GM19328 (cell line): Measurements from ENCODE around the gene TDRD10.
"Not testable (repeated sequence)": the region's sequence is repeated elsewhere in the genome, so short reads cannot be mapped to it uniquely, and the experiment has no call there.

Source experiments
- ATAC-seq: cut with Tn5 transposase; IDR thresholded peaks from one replicate; pipeline ENCODE4 v1.9.1; 2021; ENCODE audit warnings: mild to moderate bottlenecking, moderate library complexity; ENCODE audit not compliant: unreplicated experiment

The TDRD10 gene

DNA sequence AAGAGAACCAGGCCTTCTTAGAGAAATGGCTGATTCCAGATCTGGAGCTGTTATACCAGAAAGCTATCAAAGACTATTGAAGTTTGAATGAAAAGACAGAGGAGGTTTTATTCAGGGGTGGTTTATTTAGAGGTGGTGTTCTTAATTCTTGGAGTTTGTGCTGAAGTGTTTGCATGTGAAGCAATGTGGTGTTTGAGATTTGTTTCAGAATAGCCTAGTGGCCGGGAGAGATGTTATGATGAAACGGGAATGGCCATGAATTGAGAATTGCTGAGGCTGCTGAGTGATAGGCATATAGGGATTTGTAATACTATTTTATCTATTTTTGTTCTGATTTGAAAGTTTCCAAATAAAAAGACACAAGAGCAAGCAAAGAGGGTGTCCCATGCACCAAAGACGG lies 10.7 kb downstream of the TDRD10 start:
- ATAC-seq = no peak

GRCh38 chr1:154514066-154514553 lies 12.1 kb downstream of the TDRD10 start:
- no peak for ATAC-seq

- ATAC-seq = no peak
Measured at GRCh38 chr1:154517661-154518060, 15.6 kb downstream of the TDRD10 start.

GRCh38 chr1:154519591-154519991 lies 17.6 kb downstream of the TDRD10 start:
- no peak for ATAC-seq

GRCh38 chr1:154520333-154520732 lies 18.3 kb downstream of the TDRD10 start:
- no peak for ATAC-seq

GRCh38 chr1:154521695-154522094 lies 19.7 kb downstream of the TDRD10 start:
- ATAC-seq = no peak

DNA sequence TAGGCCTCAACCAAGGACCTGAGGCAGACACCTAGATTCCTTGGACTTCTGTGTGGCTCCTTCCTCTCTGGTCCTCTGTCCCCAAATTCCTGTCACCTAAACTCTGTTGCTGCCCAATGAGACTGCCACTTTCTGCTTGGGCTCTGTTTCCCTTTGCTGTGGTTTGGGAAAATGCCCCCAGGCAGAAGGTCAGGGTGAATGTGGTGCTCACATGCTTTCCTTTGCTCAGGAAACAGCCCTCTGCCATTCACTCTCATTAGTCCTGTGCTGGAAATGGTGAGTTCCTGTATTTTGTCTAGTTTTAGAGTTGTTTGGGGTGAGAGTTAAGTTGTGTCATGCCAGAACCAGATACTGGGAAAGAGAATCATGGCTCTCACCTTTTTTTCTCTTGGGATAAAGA lies 22.9 kb downstream of the TDRD10 start:
- no peak for ATAC-seq

GRCh38 chr1:154527192-154527591 lies 25.2 kb downstream of the TDRD10 start:
- no peak for ATAC-seq

DNA sequence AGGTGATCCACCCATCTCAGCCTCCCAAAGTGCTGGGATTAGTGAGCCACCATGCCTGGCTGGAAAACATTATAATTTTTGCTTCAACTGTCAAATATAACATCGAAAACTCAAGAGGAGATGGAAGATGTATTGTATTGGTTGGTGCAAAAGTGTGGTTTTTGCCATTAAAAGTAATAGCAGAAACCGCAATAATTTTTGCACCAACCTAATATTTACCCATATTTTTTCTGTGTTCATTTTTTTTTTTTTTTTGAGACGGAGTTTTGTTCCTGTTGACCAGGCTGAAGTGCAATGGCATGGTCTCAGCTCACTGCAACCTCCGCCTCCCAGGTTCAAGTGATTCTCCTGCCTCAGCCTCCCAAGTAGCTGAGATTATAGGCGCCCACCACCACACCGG lies 27.3 kb downstream of the TDRD10 start:
- no peak for ATAC-seq

DNA sequence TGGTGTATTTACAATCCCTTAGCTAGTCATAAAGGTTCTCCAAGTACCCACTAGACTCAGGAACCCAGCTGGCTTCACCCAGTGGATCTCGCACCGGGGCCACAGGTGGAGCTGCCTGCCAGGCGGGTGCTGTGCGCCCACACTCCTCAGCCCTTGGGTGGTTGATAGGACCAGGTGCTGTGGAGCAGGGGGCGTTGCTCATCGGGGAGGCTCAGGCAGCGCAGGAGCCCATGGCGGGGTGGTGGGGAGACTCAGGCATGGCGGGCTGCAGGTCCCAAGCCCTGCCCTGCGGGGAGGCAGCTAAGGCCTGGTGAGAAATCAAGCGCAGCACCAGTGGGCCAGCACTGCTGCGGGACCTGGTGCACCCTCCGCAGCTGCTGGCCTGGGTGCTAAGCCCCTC lies 29.9 kb downstream of the TDRD10 start:
- not testable (repeated sequence) for ATAC-seq

DNA sequence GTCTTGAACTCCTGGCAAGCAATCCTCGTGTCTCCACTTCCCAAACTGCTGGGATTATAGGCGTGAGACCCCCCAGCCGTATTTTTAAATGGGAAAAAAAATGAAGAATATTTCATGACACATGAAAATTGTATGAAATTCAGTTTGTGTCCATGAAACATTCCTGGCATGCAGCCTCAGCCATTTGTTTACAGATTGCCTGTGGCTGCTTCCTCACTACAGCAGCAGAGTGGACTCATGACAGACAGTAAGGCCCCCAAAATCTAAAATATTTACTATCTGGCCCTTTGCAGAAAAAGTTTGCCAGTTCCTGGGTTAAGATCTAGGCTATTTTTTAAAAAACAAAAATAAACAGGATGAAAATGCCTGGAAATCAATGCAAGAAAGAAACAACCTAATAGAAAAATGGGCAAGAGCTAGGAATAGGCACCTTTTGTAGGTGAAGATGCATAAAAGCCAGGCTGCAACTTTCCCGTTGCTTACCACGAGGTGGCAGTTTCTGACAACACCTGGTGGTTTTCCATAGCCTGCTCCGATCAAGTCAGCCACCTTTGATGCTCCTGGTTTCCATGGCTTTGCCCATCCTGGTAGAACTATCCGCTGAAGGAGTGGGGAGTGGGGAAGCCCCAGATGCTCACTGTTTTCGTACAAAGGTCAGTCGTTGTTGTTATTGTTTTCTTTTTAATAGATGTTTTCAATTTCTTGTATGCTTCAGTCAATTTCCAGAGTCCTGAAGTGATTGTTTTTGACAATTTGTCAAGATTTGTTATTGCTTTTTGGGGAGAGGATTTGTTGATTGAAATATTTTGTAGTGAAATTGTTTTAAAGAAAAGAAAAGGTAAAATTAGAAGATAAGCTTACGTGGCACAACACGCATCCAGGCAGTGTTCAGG lies 32.2 kb downstream of the TDRD10 start:
- no peak for ATAC-seq

- no peak for ATAC-seq
Measured at GRCh38 chr1:154536570-154536969, 34.6 kb downstream of the TDRD10 start.

DNA sequence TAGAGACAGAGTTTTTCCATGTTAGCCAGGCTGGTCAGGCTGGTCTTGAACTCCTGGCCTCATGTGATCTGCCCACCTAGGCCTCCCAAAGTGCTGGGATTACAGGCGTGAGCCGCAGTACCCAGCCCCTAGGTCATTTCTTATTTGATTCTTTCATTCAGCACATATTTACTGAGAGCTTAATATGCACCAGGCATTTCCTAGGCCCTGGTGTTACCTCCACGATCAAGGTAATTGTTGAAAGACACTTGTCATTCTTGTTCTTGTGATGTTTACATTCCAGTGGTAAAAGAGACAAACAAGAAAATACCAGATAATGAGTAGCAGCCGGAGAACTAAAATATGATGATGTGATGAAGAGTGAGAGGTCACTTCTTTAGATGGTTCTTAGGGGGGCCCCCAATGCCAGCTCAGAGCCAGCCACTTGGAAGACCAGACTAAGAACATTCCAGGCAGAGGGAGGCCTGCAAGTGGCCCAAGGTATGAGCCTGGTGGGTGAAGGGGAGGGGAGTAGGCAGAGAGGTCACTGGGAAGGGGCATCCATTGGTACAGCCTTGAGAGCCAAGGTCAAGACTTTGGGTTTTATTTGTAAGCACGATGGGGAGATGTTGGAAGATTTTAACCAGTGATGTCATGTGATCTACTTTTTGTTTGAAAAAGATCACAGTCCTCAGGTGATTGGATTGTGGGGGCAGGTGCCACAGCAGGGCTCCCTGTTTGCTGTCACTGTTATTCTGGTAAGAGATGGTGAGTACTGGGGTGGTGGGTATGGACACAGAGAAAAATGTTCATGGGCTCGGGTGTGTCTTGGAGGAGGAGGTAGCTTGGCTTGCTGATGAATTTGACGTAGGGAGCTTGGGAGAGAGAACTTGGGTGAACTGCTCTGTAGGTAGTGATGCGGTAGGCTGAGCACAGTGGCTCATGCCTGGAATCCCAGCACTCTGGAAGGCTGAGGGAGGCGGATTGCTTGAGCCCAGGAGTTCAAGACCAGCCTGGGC lies 37.8 kb downstream of the TDRD10 start:
- no peak for ATAC-seq

- ATAC-seq = no peak
Measured at GRCh38 chr1:154541231-154541630, 39.2 kb downstream of the TDRD10 start.

DNA sequence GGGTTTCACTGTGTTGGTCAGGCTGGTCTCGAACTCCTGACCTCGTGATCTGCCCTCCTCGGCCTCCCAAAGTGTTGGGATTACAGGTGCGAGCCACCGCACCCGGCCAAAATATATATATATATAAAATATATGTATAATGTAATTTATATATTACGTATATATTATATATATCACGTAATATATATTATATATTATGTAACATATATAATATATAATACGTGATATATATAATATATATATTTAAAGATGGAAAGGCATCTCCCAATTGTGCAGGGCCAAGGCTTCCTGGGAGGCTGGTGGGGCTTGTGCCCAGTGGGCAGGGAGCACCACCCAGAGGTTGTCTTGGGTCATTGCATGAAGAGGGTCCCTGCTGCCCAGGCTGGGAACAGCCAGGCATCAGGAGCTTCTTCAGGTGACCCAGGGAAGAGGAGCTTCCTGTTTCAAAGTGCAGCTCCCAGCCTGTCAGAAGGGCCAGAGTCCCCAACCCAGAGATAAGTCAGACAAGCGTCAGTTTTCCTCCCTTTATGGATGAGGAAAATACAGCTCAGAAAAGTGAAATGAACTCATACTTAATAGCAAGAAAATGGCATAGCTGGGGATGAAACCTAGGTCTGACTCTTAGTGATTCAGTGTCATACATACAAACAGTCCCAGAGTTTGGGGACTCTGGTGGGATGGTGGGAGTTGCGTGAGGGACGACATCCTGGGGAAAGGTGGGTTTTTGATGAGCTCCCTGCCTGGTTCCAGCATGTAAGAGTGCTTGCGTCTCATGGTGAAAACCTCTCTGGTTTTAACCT lies 44.4 kb downstream of the TDRD10 start:
- ATAC-seq = no peak

GRCh38 chr1:154547105-154547732 lies 45.2 kb downstream of the TDRD10 start:
- no peak for ATAC-seq

DNA sequence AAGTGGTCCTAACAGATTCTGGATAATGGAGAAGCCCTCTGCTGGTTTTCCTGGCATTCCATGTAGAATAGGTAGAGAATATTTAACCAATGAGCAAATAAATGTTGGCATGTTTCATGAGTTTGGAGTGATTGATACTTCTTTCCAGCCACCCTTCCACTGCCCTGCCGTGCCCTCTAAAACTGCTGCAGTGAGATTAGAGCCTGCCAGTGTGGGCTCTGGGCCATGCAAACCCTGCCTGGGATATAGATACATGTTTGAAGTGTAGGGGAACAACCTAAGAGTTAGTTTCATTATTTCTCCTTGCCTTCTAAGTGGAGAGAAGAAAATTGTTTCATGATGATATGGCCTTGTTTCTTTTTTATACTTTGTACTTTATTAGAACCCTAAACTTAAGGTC lies 46.0 kb downstream of the TDRD10 start:
- ATAC-seq = no peak

GRCh38 chr1:154549202-154549770 lies 47.3 kb downstream of the TDRD10 start:
- no peak for ATAC-seq

DNA sequence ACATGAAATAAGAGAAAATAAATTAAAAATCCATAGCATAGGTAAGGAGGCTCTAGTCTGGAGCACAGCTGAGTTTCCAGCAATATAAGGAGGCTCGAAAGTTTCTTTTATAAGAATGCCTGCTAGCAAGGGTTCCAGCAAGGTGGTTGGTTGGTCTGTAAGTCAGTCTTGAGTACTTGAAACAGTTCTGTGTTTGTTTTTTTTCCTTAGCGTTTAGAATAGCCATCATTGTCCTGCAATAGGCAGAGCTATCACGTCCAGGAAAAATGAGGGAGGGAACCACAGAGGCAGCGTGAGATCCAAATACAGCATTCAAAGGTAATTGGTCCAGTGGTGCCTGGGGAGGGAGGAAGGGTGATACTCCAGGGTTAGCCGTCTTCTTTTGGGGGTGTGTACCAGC lies 48.1 kb downstream of the TDRD10 start:
- no peak for ATAC-seq

- ATAC-seq = no peak
Measured at GRCh38 chr1:154550657-154551056, 48.6 kb downstream of the TDRD10 start.
